ENCODE results near the gene LIMS2.

LIMS2 gene

GRCh38 chr2:127623388-127624319, 51.7 kb downstream of the LIMS2 start:
- DNase-seq (ENCODE audit: low read depth in 2 of 2) = no peak

GRCh38 chr2:127622561-127623387, 52.6 kb downstream of the LIMS2 start:
- no peak for DNase-seq (ENCODE audit: low read depth in 2 of 2)

- no peak for DNase-seq (ENCODE audit: low read depth in 2 of 2)
Measured at GRCh38 chr2:127621981-127622431, 53.3 kb downstream of the LIMS2 start.

- DNase-seq (ENCODE audit: low read depth in 2 of 2) = no peak
Measured at GRCh38 chr2:127620866-127621265, 54.5 kb downstream of the LIMS2 start.

- DNase-seq (ENCODE audit: low read depth in 2 of 2) = no peak
Measured at GRCh38 chr2:127619877-127620705, 55.2 kb downstream of the LIMS2 start.

GRCh38 chr2:127619203-127619590, 56.1 kb downstream of the LIMS2 start:
- no peak for DNase-seq (ENCODE audit: low read depth in 2 of 2)

GRCh38 chr2:127618551-127619202, 56.7 kb downstream of the LIMS2 start:
- no peak for DNase-seq (ENCODE audit: low read depth in 2 of 2)

- DNase-seq (ENCODE audit: low read depth in 2 of 2) = no peak
Measured at GRCh38 chr2:127615511-127616166, 59.7 kb downstream of the LIMS2 start.

- DNase-seq (ENCODE audit: low read depth in 2 of 2) = no peak
Measured at GRCh38 chr2:127614731-127615130, 60.6 kb downstream of the LIMS2 start.

GRCh38 chr2:127614246-127614645, 61.1 kb downstream of the LIMS2 start:
- no peak for DNase-seq (ENCODE audit: low read depth in 2 of 2)

GRCh38 chr2:127612111-127612822, 63.1 kb downstream of the LIMS2 start:
- DNase-seq (ENCODE audit: low read depth in 2 of 2) = no peak

- DNase-seq (ENCODE audit: low read depth in 2 of 2) = no peak
Measured at GRCh38 chr2:127611076-127611925, 64.0 kb downstream of the LIMS2 start.

GRCh38 chr2:127610561-127610960, 64.8 kb downstream of the LIMS2 start:
- DNase-seq (ENCODE audit: low read depth in 2 of 2) = no peak

- no peak for DNase-seq (ENCODE audit: low read depth in 2 of 2)
Measured at GRCh38 chr2:127609818-127610217, 65.5 kb downstream of the LIMS2 start.

- DNase-seq (ENCODE audit: low read depth in 2 of 2) = no peak
Measured at GRCh38 chr2:127609031-127609751, 66.1 kb downstream of the LIMS2 start.

GRCh38 chr2:127608061-127609030, 67.0 kb downstream of the LIMS2 start:
- no peak for DNase-seq (ENCODE audit: low read depth in 2 of 2)

- no peak for DNase-seq (ENCODE audit: low read depth in 2 of 2)
Measured at GRCh38 chr2:127607399-127607908, 67.9 kb downstream of the LIMS2 start.

Measured in stimulated activated CD8-positive, alpha-beta memory T cell treated with anti-CD3 and anti-CD28 coated beads, Interleukin-15, amount 100 ng/mL, for 4 hours (primary cell).